Measurements from ENCODE around the gene APMAP.

DNA sequence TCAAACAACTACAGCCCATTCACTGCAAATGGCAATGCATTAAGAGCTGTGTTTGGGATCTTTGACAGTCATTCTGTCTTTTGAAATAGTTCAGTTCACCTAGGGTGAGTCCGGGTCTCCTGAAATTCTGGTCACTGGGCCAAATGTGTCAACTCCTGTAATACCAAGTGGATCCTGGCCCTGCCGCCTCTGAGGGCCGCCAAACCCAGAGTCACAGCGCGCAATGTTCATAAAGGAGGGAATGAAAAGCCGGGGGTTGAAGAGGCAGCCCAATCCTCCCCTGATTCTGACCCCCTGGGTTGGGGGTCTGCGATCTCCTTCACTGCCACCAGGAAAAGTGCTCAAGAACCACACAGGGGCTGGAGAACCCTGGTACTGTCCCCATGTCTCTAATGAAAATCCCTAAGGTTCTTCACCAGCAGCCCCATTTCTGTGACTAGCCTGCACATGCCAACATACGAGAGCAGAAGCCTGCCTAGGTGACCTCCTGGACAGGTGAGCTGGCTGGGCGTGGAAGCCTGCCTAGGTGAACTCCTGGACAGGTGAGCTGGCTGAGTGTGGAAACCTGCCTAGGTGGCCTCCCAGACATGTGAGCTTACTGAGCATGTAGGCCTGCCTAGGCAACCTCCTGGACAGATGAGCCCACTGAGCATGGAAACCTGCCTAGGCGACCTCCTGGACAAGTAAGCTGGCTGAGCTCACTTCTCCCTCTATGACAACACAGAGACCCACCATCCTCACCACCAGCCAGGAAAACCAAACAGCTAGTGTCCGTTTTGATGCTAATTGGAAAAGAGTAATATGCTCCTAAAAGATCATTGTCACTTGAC is 16.1 kb upstream of the APMAP start:
- TF ChIP-seq, protein P1, sequence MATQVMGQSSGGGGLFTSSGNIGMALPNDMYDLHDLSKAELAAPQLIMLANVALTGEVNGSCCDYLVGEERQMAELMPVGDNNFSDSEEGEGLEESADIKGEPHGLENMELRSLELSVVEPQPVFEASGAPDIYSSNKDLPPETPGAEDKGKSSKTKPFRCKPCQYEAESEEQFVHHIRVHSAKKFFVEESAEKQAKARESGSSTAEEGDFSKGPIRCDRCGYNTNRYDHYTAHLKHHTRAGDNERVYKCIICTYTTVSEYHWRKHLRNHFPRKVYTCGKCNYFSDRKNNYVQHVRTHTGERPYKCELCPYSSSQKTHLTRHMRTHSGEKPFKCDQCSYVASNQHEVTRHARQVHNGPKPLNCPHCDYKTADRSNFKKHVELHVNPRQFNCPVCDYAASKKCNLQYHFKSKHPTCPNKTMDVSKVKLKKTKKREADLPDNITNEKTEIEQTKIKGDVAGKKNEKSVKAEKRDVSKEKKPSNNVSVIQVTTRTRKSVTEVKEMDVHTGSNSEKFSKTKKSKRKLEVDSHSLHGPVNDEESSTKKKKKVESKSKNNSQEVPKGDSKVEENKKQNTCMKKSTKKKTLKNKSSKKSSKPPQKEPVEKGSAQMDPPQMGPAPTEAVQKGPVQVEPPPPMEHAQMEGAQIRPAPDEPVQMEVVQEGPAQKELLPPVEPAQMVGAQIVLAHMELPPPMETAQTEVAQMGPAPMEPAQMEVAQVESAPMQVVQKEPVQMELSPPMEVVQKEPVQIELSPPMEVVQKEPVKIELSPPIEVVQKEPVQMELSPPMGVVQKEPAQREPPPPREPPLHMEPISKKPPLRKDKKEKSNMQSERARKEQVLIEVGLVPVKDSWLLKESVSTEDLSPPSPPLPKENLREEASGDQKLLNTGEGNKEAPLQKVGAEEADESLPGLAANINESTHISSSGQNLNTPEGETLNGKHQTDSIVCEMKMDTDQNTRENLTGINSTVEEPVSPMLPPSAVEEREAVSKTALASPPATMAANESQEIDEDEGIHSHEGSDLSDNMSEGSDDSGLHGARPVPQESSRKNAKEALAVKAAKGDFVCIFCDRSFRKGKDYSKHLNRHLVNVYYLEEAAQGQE (IDR thresholded peaks at IDR 0.05; ENCODE audit: low read depth, low read length): no peak
- TF ChIP-seq, protein P2, sequence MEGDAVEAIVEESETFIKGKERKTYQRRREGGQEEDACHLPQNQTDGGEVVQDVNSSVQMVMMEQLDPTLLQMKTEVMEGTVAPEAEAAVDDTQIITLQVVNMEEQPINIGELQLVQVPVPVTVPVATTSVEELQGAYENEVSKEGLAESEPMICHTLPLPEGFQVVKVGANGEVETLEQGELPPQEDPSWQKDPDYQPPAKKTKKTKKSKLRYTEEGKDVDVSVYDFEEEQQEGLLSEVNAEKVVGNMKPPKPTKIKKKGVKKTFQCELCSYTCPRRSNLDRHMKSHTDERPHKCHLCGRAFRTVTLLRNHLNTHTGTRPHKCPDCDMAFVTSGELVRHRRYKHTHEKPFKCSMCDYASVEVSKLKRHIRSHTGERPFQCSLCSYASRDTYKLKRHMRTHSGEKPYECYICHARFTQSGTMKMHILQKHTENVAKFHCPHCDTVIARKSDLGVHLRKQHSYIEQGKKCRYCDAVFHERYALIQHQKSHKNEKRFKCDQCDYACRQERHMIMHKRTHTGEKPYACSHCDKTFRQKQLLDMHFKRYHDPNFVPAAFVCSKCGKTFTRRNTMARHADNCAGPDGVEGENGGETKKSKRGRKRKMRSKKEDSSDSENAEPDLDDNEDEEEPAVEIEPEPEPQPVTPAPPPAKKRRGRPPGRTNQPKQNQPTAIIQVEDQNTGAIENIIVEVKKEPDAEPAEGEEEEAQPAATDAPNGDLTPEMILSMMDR (IDR thresholded peaks at IDR 0.05): no peak
- TF ChIP-seq RCOR1 (IDR thresholded peaks at IDR 0.05; ENCODE audit: low read length) (no peak), EP300 (IDR thresholded peaks at IDR 0.05; ENCODE audit: borderline replicate concordance in 1 of 2, low read depth in 1 of 2, low read length in 1 of 2) (no peak)
